ENCODE results near the gene ETV6. TPM values are rescaled to one million over a fixed set of nuclear protein-coding genes. Genes with fewer than 3 reads are reported as not detected.

ETV6 gene
- total RNA-seq, 1 experiment from 2014 or later, result 14.1 TPM

DNA sequence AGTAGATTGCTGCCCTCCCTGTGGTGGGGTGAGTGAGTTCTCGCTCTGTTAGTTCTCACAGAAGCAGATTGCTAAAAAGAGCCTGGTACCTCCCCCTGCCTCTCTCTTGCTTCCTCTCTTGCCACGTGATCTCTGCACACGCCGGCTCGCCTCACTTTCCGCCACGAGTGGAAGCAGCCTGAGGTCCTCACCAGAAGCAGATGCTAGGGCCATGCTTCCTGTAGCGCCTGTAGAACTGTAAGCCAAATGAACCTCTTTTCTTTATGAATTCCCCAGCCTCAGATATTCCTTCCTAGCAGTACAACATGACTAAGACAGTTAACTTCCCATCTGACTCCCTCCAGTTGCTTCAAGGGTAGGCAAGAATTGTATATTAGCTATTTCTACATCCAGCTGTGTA, 76.2 kb downstream of the ETV6 start:
- no peaks in the 10 kb centered on the region for H3K9me2 ChIP-seq (ENCODE audit: insufficient read depth)
- no TSS peak for BruUV-seq (replicated peaks)
- no peak overlapping the region for H3K4me2 ChIP-seq (ENCODE audit: low read length)
- no peak overlapping the region for H2AFZ ChIP-seq (ENCODE audit: low read depth, low read length, poor library complexity, severe bottlenecking)
- no peak overlapping the region for H3K27ac ChIP-seq (ENCODE audit: low read depth, low read length)
- intact Hi-C loops (cut with micrococcal nuclease), result no loop called here
- no peaks in the 10 kb centered on the region for H3K9me3 ChIP-seq (ENCODE audit: control insufficient read depth in 1 of 2, insufficient read depth in 1 of 2, low read depth in 1 of 2, low read length in 2 of 2)
- ATAC-seq, result no peak
- H3K36me3 ChIP-seq (ENCODE audit: control insufficient read depth in 1 of 2, insufficient read depth in 2 of 2, low read length in 2 of 2), result no peaks in the 10 kb centered on the region
- no peaks in the 10 kb centered on the region for H3K27me3 ChIP-seq (ENCODE audit: insufficient read depth, low read length)
- RAD21 ChIA-PET (ENCODE audit: low non-redundant PET in 1 of 2, low total read pairs in 2 of 2, uncharacterized antibody in 2 of 2, unreplicated experiment in 2 of 2), result no interaction called here
- H3K9ac ChIP-seq (ENCODE audit: low read length), result no peak overlapping the region
- H3K4me3 ChIP-seq (replicated peaks in 1 of 2; ENCODE audit: low read depth in 1 of 2, low read length in 2 of 2), result no peak overlapping the region
- no peaks in the 10 kb centered on the region for H3K79me2 ChIP-seq (ENCODE audit: insufficient read depth, low read length)
- H4K20me1 ChIP-seq (ENCODE audit: insufficient read depth), result no peaks in the 10 kb centered on the region
- DNase-seq (ENCODE audit: low read depth, low spot score), result no peak
- TF ChIP-seq, protein P1, sequence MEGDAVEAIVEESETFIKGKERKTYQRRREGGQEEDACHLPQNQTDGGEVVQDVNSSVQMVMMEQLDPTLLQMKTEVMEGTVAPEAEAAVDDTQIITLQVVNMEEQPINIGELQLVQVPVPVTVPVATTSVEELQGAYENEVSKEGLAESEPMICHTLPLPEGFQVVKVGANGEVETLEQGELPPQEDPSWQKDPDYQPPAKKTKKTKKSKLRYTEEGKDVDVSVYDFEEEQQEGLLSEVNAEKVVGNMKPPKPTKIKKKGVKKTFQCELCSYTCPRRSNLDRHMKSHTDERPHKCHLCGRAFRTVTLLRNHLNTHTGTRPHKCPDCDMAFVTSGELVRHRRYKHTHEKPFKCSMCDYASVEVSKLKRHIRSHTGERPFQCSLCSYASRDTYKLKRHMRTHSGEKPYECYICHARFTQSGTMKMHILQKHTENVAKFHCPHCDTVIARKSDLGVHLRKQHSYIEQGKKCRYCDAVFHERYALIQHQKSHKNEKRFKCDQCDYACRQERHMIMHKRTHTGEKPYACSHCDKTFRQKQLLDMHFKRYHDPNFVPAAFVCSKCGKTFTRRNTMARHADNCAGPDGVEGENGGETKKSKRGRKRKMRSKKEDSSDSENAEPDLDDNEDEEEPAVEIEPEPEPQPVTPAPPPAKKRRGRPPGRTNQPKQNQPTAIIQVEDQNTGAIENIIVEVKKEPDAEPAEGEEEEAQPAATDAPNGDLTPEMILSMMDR (IDR thresholded peaks at IDR 0.05 in 2 of 3, conservative IDR thresholded peaks at IDR 0.05 in 1 of 3; ENCODE audit: borderline replicate concordance in 1 of 3, insufficient read depth in 1 of 3, low read depth in 2 of 3, low read length in 2 of 3), result no peak
- no peak for TF ChIP-seq ZNF274 (IDR thresholded peaks at IDR 0.05; ENCODE audit: low read depth, low read length)
- TF ChIP-seq YY1 (IDR thresholded peaks at IDR 0.05; ENCODE audit: extremely low read depth, insufficient replicate concordance, low read depth, low read length), result no peak
- no peak for TF ChIP-seq EZH2 (IDR thresholded peaks at IDR 0.05)
- TF ChIP-seq ELF1 (IDR thresholded peaks at IDR 0.05; ENCODE audit: borderline replicate concordance, low read depth), result no peak
- TF ChIP-seq SRF (IDR thresholded peaks at IDR 0.05; ENCODE audit: low read depth), result no peak
- TF ChIP-seq CBX3 (IDR thresholded peaks at IDR 0.05; ENCODE audit: low read depth), result no peak
- TF ChIP-seq, protein P2, sequence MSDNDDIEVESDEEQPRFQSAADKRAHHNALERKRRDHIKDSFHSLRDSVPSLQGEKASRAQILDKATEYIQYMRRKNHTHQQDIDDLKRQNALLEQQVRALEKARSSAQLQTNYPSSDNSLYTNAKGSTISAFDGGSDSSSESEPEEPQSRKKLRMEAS (IDR thresholded peaks at IDR 0.05), result no peak
- TF ChIP-seq EZH2phosphoT487 (IDR thresholded peaks at IDR 0.05; ENCODE audit: borderline replicate concordance), result no peak
- no peak for TF ChIP-seq FOSL1 (IDR thresholded peaks at IDR 0.05; ENCODE audit: low read depth)
- TF ChIP-seq, protein P3, sequence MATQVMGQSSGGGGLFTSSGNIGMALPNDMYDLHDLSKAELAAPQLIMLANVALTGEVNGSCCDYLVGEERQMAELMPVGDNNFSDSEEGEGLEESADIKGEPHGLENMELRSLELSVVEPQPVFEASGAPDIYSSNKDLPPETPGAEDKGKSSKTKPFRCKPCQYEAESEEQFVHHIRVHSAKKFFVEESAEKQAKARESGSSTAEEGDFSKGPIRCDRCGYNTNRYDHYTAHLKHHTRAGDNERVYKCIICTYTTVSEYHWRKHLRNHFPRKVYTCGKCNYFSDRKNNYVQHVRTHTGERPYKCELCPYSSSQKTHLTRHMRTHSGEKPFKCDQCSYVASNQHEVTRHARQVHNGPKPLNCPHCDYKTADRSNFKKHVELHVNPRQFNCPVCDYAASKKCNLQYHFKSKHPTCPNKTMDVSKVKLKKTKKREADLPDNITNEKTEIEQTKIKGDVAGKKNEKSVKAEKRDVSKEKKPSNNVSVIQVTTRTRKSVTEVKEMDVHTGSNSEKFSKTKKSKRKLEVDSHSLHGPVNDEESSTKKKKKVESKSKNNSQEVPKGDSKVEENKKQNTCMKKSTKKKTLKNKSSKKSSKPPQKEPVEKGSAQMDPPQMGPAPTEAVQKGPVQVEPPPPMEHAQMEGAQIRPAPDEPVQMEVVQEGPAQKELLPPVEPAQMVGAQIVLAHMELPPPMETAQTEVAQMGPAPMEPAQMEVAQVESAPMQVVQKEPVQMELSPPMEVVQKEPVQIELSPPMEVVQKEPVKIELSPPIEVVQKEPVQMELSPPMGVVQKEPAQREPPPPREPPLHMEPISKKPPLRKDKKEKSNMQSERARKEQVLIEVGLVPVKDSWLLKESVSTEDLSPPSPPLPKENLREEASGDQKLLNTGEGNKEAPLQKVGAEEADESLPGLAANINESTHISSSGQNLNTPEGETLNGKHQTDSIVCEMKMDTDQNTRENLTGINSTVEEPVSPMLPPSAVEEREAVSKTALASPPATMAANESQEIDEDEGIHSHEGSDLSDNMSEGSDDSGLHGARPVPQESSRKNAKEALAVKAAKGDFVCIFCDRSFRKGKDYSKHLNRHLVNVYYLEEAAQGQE (IDR thresholded peaks at IDR 0.05; ENCODE audit: low read depth), result no peak
- CTCF ChIA-PET, result no interaction called here
- peaks cover 19 to 23% of the 10 kb centered on the region in 2 experiments for H3K4me1 ChIP-seq (ENCODE audit: control insufficient read depth in 1 of 2, insufficient read depth in 2 of 2, low read length in 2 of 2)
- POLR2A ChIA-PET, result no interaction called here
